Activated CD8-positive, alpha-beta memory T cell treated with anti-CD3 and anti-CD28 coated beads, Interleukin-2, amount 50 U/mL, for 1 hour (primary cell): Measurements from ENCODE around the gene SNPH.
A peak's percentile ranks its signal among the peaks of the same experiment; 100 is the strongest.
"Not testable (repeated sequence)": the region's sequence is repeated elsewhere in the genome, so short reads cannot be mapped to it uniquely, and the experiment has no call there.

Source experiments
- DNase-seq: peaks from one replicate; pipeline ENCODE4 v3.0.0-alpha.2; 2020; ENCODE audit errors: extremely low read depth

SNPH gene, protein sequence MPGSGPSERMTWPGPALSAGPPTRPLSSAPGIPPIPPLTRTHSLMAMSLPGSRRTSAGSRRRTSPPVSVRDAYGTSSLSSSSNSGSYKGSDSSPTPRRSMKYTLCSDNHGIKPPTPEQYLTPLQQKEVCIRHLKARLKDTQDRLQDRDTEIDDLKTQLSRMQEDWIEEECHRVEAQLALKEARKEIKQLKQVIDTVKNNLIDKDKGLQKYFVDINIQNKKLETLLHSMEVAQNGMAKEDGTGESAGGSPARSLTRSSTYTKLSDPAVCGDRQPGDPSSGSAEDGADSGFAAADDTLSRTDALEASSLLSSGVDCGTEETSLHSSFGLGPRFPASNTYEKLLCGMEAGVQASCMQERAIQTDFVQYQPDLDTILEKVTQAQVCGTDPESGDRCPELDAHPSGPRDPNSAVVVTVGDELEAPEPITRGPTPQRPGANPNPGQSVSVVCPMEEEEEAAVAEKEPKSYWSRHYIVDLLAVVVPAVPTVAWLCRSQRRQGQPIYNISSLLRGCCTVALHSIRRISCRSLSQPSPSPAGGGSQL

DNA sequence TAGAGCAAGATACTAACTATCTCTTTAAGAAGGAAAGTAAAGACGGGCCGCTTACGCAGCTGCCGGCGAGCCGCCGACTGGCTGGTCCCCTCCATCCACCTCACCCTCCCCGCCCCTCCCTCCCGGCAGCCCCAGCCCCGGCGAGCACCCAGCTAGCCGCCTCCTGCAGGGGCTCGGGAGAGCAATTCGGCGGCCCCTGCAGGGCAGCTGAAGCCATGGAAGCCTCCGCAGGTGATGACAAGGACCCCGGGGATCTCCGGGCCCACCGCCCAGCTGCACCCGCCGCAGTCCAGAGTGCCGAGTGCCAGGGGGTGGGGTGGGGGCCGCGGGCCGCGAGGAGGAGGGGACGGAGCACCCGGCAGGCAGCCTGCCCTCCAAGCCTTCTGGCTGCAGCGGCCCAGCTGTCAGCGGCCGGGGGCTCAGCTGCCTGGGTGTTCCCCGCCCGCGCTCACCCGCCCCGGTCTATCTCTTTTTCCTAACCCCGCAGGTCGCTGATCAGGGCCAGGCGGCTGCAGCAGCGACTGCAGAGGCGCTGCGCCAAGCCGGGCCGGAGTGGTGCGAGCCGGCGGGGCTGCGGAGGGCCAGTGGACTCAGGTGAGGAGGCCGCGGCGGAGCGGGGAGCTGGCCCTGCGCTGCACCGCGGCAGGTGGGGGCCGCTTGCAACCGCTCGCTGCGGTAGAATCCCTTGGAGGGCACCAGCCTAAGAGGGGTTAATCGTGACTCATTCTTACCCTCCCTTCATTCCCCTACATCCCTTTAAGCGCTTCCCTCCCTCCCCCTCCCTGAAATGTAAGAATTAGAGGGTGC lies at the start of gene SNPH:
Gene SNPH (plus strand): TSS at position 128 of the 807 bp plus-strand sequence. CDS start 29,946 bp downstream, outside the sequence.
- DNase-seq: peak; percentile 43

DNA sequence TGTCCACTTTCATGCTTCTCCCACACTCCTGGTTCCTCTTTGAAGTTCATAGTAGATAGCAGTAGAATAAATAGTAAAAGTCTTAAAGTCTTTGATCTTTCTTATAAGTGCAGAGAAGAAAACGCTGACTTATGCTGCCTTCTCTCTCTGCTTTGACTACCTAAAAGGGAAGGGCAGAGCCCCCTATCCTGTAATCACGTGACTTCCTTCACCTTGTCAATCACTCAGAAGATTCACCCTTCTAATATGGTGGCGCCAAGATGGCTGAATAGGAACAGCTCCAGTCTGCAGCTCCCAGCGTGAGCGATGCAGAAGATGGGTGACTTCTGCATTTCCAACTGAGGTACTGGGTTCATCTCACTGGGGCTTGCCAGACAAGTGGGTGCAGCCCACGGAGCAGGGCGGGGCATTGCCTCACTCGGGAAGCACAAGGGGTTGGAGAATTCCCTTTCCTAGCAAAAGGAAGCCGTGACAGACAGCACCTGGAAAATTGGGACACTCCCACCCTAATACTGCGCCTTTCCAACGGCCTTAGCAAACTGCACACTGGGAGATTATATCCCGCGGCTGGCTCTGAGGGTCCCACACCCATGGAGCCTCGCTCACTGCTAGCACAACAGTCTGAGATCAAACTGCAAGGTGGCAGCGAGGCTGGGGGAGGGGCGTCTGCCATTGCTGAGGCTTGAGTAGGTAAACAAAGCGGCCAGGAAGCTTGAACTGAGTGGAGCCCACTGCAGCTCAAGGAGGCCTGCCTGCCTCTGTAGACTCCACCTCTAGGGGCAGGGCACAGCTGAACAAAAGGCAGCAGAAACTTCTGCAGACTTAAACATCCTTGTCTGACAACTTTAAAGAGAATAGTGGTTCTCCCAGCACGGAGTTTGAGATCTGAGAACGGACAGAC lies 49.3 kb upstream of the SNPH start:
- not testable (repeated sequence) for DNase-seq

DNA sequence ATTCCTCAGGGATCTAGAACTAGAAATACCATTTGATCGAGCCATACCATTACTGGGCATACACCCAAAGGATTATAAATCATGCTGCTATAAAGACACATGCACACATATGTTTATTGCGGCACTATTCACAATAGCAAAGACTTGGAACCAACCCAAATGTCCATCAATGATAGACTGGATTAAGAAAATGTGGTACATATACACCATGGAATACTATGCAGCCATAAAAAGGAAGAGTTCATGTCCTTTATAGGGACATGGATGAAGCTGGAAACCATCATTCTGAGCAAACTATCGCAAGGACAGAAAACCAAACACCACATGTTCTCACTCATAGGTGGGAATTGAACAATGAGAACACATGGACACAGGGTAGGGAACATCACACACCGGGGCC lies 43.3 kb upstream of the SNPH start:
- DNase-seq: not testable (repeated sequence)

DNA sequence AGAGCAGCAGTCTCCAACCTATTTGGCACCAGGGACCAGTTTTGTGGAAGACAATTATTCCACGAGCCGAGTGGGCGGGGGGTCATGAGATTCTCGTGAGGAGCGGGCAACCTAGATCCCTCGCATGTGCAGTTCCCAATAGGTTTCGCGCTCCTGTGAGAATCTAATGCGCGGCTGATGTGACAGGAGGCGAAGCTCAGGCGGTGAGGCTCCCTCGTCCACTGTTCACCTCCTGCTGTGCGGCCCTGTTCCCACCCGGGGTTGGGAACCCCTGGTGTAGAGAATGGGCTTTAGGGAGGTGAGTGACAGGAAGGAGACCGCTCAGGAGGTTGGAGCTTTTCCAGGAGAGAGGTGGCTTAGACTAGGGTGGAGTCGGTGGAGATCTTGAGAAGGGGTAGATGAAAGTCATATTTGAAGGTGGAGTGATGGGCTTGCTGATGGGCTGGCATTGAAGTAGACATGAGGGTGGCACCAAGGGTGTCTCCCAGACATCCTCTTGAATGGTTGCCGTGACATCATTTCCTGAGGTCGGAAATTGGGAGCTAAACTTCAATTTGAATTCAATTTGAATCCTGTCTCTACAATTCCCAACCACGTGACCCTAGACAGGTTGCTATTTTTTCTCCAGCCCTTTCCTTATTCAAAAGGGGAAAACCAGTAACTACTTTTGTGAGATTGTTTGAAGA lies 41.7 kb upstream of the SNPH start:
- no peak for DNase-seq

DNA sequence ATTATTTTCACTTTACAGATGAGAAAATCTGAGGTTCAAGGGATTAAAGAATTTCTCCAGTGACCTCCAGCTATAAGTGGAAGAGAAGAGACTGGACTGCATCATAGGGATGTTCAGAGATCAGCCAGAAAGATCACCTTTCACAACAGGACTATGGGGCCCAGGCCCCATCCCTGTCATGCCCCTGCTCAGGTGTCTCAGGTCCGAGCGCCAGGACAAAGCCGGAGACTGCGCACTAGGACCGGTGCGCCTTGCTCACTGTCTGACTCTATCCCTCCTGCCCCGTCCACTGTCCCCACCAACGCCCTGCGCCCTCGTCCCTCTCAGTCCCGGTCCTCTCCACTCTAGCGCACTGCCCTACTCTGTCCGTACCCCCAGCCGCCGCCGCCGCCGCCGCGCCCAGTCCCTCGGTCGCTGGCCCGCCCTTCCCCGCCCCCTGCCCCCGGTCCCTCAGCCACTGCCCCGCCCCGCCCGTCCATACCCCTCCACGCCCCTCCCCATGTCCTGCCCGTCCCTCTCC lies 40.8 kb upstream of the SNPH start:
- no peak for DNase-seq

DNA sequence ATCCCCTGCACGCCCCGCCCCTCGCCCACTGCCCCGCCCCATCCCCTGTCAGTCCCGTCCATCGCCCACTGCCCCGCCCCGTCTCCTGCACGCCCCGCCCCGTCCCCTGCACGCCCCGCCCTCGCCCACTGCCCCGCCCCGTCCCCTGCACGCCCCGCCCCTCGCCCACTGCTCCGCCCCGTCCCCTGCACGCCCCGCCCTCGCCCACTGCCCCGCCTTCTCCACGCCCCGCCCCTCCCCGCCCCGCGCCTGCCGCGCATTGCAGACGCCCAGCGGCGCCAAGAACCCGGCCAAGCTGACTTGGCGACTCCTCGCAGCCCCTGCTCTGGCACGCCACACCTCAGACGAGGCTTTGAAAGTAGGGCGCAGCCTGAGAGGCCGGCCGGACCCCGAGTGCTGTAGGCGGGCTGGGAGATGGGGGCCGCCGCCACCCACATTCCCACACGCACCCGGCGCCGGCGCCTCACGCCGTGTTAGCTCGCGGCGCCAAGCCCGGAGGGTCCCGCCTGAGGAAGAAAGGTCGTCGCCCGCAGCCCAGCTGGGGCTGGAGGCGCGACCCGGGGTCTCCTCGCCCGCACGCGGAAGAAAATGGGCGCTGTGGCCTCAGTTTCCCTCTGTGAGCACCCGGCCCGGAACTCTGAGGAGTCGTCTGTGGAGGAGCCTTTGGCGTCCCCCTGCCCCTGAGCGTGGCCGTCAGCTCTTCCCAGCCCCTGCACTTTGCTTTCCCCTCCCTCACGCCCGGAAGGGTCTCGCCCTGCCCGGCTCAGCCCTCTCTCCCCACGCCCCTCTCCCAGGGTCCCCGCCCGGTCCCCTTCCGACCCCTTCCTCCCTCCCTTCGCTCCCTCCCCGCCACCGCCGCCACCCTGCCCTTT lies 40.1 kb upstream of the SNPH start, which contains the start of gene RAD21L1:
Gene RAD21L1 (plus strand): TSS at position 262 of the 872 bp plus-strand sequence. CDS start 2,410 bp downstream, outside the sequence.
- peak; percentile 59 for DNase-seq

DNA sequence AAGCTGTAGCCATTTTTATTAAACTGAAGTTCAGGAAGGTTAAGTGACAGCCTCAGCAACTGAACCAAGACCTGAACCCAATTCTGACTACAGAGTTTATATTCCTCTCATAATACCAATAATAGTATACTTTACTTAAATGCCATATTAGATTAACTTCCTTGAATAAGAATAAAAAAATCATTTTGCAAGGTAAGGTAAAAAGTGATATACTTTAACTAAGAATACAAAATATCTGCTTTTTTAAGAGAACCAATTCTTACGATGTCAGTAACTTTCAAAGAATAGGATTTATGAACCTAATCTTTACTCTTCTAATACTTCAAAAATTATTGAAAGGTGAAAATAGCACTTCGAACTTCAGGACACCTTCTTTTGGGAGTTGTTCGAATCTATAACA lies 36.6 kb upstream of the SNPH start:
- DNase-seq: no peak

DNA sequence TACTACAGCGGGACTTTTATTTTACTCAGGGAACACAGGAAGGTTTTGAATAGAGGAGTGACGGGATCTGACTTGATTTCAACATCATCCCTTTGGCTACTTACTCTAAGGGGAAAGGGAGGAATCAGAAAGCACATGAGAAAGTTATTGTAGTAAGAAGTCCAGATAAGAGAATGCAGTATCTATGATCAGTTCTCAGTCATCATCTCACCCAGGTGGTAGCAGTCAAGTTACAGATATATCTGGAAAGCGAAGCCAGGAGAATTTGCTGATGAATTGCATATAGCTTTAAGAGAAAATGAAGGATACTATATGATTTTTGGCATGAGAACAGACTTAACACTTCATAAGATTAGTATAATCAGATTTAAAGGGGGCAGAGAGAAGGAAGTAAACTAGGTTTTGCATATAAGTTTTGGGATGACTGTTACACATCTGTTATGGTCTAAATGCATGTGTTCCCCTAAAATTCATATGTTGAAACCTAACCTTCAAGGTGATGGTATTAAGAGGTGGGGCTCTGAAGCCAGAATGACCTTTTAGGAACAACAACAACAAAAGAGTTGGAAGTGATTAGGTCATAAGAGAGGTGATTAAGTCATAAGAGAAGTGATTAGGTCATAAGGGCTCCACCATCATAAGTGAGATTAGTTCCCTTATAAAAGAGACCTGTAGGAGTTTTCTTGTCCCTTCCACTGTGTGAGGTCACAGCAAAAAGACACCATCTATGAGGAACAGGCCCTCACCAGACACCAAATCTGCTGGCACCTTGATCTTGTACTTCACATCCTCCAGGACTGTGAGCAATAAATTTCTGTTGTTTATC lies 33.6 kb upstream of the SNPH start:
- DNase-seq: no peak

DNA sequence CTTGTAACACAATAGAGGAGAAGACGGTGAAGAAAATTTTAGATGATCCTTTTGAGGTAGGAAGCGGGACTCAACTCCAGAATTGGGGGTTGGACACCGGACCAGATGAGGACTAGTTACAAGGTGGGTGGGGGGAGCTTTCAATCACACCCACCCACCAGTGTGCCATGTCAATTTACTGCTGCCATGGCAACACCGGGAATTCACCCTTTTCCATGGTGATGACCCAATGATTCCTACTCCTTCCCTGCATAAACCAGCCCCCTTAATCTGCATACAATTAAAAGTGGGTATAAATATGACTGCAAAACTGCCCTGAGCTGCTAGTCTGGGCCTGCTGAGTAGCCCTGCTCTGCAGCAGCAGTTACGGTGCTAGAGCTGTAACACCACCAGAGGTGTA lies 25.5 kb upstream of the SNPH start:
- DNase-seq: no peak

DNA sequence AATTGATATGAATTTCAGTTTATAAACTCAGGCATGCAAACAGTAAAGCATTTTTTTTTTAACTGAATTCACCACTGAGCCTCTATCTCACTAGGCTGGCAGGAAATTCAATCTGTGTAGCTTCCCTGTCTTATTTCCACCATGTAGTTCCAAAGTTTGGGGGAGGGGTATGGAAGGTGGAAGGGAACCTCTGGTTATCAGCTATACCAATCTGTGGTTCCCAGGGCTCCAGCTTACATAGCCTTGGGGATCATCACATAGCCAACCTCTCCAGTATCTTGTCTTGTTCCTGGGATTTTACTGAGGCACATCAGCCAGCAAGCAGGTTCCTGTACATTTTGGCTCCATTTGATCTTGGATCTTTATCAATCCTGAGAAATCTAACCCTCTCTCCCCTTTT lies 24.6 kb upstream of the SNPH start:
- DNase-seq: no peak

DNA sequence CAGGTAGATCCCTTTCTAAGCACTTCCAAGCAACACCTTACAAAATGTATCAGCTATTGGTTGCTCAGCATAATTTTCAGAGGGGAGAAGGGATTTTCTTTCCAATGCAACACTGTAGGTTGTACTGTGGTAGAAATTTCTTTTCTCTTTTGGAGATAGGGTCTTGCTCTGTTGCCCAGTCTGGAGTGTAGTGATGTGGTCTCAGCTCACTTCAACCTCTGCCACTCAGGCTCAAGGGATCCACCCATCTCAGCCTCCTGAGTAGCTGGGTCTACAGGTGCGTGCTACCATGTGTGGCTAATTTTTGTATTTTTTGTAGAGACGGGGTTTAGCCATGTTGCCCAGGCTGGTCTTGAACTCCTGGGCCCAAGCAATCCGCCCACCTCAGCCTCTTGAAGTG lies 24.0 kb upstream of the SNPH start:
- DNase-seq: no peak

DNA sequence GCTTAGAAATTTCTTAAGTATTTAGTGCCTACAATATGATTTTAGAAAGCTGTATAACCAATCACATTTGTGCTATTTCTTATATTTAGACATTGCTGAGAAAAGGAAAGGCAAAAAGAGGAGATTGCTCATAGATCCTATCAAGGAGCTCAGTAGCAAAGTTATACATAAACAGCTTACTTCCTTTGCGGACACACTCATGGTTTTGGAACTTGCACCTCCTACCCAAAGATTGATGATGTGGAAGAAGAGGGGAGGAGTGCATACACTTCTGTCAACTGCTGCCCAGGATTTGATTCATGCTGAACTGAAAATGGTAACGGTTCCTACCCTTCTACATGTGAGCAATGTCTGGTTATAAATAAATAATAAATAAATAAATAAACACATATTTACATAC lies 23.6 kb upstream of the SNPH start:
- no peak for DNase-seq

DNA sequence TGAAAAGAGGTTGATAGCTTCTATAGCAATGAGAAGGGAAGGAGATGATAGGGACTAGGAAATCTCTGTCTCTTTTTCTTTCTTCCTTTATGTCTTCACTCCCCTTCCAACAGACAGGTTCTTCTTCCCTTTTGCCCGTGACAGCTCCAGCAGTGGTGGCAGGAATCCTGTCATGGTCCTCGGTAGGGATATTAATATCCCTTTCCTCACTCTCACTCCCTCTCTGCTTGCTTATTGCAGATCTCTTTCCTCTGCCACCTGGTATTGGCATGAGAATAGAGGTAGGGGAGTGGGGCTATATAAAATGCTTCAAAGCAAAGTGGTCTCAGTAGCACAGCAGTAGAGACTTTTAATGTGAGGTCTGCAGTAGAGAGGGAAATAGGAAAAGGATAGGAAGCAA lies 20.5 kb upstream of the SNPH start:
- DNase-seq: no peak

DNA sequence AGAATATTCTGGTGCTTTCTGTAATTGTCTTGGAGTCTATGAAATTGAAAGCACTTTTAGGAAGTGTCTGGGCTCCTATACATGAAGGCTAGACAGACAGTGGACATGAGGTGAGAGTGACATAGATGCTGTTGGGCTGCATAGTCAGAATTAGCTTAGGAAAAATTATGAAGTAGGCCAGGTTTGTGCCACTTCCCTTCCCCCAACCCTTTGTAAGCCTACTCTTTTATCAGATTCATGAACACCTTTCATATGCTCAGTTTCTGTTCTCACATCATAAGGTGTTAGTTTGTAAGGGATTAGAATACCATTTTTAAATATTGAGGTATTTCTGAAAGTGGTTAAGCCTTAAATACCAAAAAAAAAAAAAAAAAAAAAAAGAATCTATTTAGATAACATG lies 18.4 kb upstream of the SNPH start:
- DNase-seq: no peak

DNA sequence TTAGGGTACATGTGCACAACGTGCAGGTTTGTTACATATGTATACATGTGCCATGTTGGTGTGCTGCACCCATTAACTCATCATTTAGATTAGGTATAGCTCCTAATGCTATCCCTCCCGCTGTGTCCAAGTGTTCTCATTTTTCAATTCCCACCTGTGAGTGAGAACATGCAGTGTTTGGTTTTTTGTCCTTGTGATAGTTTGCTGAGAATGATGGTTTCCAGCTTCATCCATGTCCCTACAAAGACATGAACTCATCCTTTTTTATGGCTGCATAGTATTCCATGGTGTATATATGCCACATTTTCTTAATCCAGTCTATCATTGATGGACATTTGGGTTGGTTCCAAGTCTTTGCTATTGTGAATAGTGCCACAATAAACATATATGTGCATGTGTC lies 15.8 kb upstream of the SNPH start:
- DNase-seq: not testable (repeated sequence)

DNA sequence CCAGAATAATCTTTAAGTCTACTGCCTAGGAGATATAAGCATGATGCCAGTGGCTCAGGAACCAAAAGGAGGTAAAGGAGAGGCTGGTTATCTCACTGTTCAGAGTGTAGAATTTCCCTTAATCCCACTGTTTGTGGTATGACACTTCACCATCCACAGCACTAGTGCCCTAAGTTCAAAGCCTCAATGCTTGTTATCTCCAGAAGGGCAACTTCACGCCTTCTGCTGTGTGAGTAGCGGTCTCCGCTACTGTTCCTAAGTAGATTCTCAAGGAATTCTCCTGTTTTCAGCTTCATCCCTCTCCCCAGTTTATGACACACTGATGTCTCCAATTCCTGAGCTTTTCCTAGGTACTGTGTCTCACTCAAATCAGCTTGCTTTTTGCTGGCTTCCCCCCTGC lies 13.7 kb upstream of the SNPH start:
- no peak for DNase-seq

DNA sequence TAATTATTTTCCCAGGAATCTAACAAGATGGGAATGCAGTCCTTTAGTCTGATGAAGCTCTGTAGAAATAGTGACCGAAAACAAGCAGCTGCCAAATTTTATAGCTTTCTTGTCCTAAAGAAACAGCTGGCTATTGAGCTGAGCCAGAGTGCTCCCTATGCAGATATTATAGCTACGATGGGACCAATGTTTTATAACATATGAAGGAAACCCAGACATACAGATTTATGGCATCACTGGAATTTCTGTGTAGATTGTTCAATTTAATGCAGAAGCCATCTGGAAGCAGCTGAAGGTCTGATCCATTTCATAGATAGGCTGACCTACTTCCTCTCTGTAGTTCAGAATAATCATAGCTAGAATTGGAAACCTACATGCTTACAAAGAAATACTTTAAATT lies 11.8 kb upstream of the SNPH start:
- DNase-seq: no peak

DNA sequence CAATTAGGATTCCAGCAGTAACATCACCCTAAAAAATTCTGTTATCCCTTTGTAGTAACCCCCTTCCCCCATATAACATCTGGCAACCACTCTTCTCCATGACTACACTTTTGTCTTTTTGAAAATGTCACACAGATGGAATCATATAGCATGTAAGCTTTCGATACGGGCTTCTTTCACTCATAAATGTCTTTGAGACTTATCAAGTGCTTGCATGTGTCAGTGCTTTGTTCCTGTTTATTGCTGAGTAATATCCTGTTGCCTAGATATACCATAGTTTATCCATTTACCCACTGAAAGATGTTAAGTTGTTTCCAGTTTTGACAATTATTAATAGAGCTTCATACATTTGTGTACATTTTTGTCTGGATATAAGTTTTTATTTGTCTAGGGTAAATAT lies 10.4 kb upstream of the SNPH start:
- DNase-seq: no peak

DNA sequence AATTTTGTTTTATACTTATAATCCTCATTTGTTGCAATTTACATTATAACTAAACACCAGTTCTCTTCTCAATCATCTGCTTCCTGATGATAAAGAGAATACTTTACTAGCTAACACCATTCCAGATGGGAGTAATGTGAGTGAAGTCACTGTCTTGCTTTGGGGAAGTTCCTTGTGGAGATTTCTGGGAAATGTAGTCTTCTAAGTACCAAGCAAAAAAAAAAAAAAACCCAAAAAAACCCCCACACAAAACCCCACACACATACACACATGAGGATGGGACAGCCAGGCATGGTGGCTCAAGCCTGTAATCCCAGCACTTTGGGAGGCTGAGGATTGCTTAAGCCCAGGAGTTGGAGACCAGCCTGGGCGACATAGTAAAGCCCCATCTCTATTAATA lies 2.2 kb upstream of the SNPH start:
- DNase-seq: no peak
